Fibroblast of skin of abdomen (primary cell): ENCODE results near the gene IFIH1.

Experiments
- DNase-seq: peaks from one replicate; pipeline ENCODE4 v3.0.0-alpha.2; 2013

The IFIH1 gene

DNA sequence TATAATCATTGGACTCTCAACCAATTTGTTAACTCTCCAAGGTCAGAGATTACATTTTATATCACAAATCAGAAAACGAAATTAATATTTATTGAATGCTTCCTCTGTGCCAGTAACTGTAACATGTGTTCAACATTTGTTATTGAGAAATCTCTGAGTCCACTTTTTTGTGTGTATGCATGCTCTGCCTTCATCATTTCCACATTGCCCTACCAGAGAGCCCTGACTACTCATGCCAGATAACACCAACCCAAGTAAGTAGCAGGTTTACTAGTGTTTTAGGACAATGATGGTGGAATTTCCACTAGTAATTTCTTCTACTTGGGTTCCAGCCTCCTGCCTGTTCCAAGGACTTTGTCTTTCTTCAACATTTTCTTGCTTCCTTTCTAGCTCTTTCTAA lies 61.1 kb downstream of the IFIH1 start:
- DNase-seq: peak; percentile 55

GRCh38 chr2:162256591-162256991 lies 61.9 kb downstream of the IFIH1 start:
- peak; percentile 86 for DNase-seq

DNA sequence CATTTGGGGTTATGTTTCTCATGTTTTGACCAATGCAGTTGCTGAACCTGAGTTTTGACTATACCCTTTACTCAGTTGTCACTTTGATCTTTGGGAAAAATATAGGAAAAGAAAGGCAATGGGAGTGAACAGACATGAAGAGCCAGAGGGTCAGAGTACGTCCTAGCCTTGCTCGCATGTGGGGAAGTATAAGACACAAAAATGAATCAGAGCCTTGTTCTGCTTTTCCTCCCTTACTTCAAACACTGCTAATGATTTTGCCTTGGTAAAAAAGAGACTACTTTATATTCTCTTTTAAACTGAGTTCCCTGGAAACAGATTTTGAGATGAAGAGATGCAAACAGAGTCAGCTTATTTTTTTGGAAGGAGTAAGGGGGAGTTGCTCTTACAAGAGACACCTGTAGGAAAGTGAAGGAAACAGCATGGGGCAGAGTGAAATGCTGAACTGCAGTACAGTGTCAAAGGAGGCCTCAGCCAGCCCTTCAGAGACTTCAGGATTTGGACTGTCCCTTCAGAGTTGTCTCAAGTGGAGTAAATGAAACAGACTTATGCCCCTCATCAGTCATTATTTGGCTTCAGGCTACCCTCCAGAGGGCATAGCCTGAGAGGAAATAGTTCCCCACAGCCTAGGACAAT lies 64.1 kb downstream of the IFIH1 start:
- DNase-seq: no peak

GRCh38 chr2:162253435-162253834 lies 65.0 kb downstream of the IFIH1 start:
- no peak for DNase-seq

DNA sequence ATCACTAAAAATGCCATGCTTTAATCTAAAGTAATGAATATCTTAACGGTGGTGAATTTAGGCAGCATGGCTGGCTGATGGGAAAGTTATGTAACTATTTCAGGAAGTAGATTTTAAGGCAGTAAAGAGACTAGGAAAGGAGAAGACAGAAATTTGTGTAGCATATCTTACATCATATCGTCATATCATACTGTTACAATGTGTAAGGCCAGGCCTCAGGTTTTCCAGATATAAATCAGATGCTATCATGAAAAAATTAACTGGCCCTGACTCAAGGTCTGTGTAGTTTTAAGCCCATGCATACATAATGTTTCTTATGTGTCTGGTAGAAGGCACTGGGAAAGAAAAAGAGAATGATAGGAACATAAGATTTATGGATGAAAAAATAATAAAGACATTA lies 66.3 kb downstream of the IFIH1 start:
- peak; percentile 88 for DNase-seq

- peak; percentile 84 for DNase-seq
Observed at GRCh38 chr2:162245781-162246180, 72.7 kb downstream of the IFIH1 start.

- peak; percentile 45 for DNase-seq
Observed at GRCh38 chr2:162245061-162245460, 73.4 kb downstream of the IFIH1 start.

DNA sequence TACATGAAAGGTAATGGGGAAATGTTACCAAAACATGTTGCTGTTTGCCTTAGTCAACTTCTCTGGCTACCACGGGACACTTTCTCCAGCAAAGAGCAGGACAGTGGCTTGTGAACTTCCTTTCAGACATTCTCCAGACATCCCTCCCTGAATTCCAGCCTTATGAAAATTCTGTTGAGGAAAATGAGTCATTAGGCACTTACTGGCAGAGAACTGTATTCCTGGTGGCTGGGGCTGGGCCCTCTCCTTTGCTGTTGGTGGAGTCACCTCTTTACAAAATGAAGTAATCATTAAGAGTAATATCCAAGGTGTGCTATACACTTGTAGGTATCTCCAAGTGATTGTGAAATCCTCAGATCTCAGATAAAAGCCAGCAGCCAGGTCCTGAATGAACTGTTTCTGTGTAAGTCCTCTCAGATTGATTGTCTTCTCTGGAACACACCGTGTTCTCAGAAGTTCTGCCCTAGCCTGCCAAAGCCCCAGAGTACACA lies 73.9 kb downstream of the IFIH1 start:
- peak; percentile 96 for DNase-seq

- DNase-seq: no peak
Observed at GRCh38 chr2:162243715-162244114, 74.8 kb downstream of the IFIH1 start.

GRCh38 chr2:162243294-162243693 lies 75.2 kb downstream of the IFIH1 start, which contains the start of gene FAP:
TSS of gene FAP (minus strand) at chr2:162243445. CDS start at chr2:162243327, 118 bp downstream.
- peak; percentile 97 for DNase-seq

DNA sequence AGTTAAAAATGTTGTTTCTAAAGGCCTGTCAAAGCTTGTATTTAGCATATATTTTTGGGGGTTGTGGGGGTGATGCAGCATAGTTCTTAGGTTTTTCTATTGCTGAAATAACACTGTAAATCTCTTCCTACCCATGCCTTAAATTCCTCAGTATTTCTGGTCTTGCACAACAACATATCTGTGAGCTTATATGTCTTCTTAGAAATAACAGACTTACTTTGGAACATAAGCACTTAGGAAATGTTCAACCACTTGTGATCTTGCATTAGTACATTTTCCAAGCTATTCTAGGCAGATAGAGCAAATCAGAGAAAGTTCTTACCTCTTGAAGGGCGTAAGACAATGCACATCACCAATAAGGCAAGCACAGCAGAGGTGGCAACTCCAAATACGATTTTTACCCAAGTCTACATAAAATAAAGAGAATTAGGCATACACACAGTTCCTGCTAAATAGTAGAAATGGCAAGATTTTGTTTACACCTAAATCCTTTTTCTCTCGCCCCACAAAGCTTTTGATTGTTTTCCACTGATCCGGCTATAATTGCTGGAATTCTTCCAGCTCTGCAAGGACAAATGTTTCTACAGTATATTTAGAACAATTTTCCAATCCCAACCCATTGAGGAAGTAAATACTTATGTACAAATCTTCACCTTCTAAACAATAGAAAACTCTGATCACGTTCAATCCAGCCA lies 75.8 kb downstream of the IFIH1 start:
- peak; percentile 93 for DNase-seq

GRCh38 chr2:162241571-162241970 lies 76.9 kb downstream of the IFIH1 start:
- no peak for DNase-seq

- no peak for DNase-seq
Observed at GRCh38 chr2:162234620-162235462, 83.6 kb downstream of the IFIH1 start.

GRCh38 chr2:162233197-162233596 lies 85.3 kb downstream of the IFIH1 start:
- peak; percentile 86 for DNase-seq

DNA sequence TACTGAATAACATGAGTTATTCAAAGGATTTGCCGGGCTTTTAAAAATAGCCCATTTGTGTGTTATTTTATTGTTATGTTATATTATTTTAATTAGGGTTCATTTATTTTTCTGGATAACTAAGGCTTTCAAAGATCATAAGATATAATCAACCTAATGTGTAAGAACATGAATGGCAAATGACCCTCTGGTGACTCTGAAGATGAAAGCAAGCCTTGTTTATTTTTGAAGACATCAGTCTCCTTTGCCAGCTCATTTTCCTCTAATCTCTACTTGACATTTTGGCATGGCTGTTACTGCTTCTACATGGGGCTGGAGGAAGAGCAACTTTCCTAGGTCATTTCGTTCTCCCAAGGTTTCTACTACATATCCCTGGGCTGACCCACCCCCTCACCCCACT lies 85.8 kb downstream of the IFIH1 start:
- no peak for DNase-seq

DNA sequence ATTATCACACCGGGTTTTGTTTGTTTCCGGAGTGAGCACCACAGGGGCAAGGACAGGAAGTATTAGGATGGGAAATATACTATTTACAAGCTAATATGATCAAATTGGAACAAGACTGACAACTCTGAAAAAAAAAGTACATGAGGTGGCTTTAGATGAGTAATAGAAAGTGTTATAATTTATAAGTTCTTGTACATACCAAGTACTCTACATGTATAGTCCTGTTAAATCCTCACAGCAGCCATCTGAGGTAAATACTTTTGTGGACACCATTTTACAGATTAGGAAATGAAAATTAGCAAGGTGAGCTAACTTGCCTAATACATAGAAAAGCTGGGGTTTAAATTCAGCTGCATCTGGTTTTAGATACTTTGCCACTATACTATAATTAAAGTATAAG lies 86.5 kb downstream of the IFIH1 start:
- DNase-seq: no peak

DNA sequence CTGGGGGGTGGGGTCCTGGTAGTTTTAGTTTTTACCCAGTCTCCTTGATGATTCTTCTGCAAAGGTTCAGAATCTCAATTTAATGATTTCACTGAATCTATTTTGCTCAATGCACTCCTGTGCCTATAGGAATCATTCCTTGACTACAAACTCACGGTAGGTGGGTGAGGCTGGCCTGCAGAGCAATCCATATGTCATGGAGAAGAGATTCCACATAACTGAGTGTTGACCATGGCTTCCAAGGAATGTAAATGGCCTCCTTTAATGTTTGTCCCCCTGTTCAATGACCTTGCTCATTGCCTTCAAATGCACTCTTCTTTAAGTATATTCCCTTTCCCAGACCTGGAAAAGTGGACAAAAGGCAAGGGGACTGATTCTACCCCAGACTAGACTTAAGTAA lies 87.7 kb downstream of the IFIH1 start:
- DNase-seq: peak; percentile 14

GRCh38 chr2:162226836-162227235 lies 91.6 kb downstream of the IFIH1 start:
- DNase-seq: peak; percentile 56

DNA sequence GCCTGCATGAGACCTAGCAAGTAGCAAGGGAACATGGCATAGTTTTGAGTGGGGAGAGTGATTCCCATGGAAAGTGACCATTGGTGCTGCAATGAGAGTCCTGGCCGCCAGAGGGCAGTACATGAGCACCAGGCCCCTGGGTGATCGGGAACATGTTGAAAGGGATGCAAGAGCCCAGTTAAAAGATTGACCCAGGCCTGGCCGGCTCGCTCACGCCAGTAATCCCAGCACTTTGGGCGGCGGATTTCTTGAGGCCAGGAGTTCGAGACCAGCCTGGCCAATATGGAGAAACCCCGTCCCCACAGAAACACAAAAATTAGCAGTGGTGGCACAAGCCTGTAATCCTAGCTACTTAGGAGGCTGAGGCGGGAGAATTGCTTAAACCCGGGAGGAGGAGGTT lies 97.4 kb downstream of the IFIH1 start:
- DNase-seq: peak; percentile 65

- DNase-seq: no peak
Observed at GRCh38 chr2:162220368-162220767, 98.1 kb downstream of the IFIH1 start.

DNA sequence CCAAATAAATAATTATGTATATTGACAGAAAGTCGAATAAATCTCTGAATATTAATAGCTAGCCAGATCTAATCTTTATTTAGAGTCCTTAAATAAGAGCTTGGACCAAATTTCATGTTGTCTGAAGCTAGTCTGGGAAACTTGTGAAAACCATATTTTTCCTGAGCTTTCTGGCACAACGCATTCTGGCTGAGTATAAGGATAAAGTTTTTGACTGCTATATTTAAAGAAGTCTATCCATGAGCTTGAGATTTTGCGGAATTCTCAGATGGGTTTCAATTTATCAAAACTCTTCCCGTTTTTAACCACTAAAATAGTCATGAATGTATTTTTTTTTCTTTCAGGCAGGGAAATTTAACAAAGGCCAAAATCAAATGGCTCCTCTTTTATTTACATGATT lies 99.1 kb downstream of the IFIH1 start:
- DNase-seq: no peak

GRCh38 chr2:162217598-162217997 lies 100.9 kb downstream of the IFIH1 start:
- peak; percentile 62 for DNase-seq
